ENCODE results near the gene COPA.

Gene COPA

DNA sequence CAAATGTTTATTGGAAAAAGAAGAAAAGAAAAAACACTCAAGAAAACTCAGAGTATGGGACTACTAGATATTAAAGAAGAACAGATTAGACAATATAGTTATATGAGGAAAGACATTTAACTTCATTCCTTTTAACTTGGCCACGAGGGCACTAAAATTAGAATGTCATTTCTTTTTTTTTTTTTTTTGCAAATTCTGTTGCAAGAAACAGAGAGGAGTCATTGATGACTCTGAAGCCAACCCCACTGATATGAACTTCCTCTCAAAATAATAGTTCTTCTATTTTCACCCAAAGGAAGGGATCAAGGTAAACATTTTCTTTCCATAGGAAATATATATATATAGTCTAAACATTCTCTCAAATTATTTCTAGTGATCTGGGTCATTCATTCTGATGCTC, 33.5 kb downstream of the COPA start:
- Histone ChIP-seq H3K4me3 (ENCODE audit: low read depth, low read length) (no peak overlapping the region), H3K27ac (peak overlapping the region; percentile 37), H3K27me3 (replicated peaks) (no peaks in the 10 kb centered on the region), H3K36me3 (replicated peaks) (peaks cover 93% of the 10 kb centered on the region)
- in situ Hi-C loops (cut with HindIII; ENCODE audit: low pct_ligation_motif_present, low sequenced_read_pairs): no loop called here
- no peak for TF ChIP-seq CTCF (IDR thresholded peaks at IDR 0.05; ENCODE audit: low read depth, low read length, missing control alignments)
- DNase-seq: no peak

DNA sequence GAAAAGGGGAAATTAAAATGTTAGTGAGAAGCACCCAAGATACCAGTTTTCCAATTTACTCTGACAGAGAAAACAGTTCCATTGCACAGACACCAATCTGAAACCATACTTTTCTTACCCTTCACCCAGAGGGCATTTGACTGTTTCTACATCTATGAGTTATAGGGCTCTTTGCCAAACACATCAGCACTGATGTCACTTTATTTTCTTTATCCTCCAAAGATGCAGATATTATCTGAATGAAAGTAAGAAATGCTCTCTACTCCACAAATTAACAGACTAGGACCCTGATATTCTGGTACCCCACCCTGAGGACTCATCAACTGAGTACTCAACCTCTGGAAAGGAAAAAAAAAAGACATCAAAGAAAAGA, 33.9 kb downstream of the COPA start:
- peaks cover 93% of the 10 kb centered on the region for H3K36me3 ChIP-seq (replicated peaks)
- no peak for TF ChIP-seq CTCF (IDR thresholded peaks at IDR 0.05; ENCODE audit: low read depth, low read length, missing control alignments)
- in situ Hi-C loops (cut with HindIII; ENCODE audit: low pct_ligation_motif_present, low sequenced_read_pairs): no loop called here
- DNase-seq: peak; percentile 34
- no peaks in the 10 kb centered on the region for H3K27me3 ChIP-seq (replicated peaks)
- no peak overlapping the region for H3K4me3 ChIP-seq (ENCODE audit: low read depth, low read length)
- H3K27ac ChIP-seq: peak overlapping the region; percentile 37

DNA sequence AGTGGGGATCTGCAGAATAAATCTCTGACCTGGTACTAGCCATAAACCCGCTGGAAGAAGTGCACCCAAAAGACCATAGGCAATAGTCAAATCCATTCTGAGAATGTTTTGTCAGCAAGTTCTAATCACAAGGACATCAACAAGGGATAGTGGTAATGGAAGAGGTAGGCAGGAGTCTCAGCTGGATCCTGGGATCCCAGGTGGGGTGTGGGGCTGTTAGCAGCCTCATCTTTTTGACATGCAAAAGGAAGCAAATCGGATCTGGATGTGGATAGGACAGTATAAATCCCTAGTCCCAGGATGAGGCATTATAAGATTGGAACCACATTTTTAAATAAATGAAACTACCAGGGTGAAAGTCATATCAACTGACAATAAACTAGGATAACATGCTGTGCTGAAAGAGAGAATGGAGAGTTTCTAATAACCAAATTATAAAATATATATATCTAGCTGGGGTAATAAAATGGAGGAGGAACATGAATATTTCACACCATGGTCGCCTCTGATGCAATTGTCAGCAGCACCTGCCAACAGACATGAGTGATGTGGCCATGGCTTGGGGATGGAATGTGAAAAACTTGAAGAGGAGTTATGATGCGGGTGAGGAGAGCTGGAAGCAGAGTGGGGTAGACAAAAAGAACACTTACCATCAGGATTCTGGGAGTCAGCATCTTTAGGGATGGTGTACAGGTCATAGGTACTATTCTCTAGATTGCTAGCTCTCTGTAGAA, 34.4 kb downstream of the COPA start:
- TF ChIP-seq CTCF (IDR thresholded peaks at IDR 0.05; ENCODE audit: low read depth, low read length, missing control alignments): no peak
- Histone ChIP-seq H3K27ac (peak overlapping the region; percentile 37), H3K4me3 (ENCODE audit: low read depth, low read length) (no peak overlapping the region), H3K36me3 (replicated peaks) (peaks cover 93% of the 10 kb centered on the region), H3K27me3 (replicated peaks) (no peaks in the 10 kb centered on the region)
- no peak for DNase-seq
- in situ Hi-C loops (cut with HindIII; ENCODE audit: low pct_ligation_motif_present, low sequenced_read_pairs): no loop called here

- H3K27ac ChIP-seq: no peak overlapping the region
- H3K27me3 ChIP-seq (replicated peaks): no peaks in the 10 kb centered on the region
- H3K36me3 ChIP-seq (replicated peaks): peaks cover 90% of the 10 kb centered on the region
- in situ Hi-C loops (cut with HindIII; ENCODE audit: low pct_ligation_motif_present, low sequenced_read_pairs): no loop called here
- no peak overlapping the region for H3K4me3 ChIP-seq (ENCODE audit: low read depth, low read length)
- TF ChIP-seq CTCF (IDR thresholded peaks at IDR 0.05; ENCODE audit: low read depth, low read length, missing control alignments): no peak
- no peak for DNase-seq
These were observed 35.8 kb downstream of the COPA start for GRCh38 chr1:160307118-160307791.

DNA sequence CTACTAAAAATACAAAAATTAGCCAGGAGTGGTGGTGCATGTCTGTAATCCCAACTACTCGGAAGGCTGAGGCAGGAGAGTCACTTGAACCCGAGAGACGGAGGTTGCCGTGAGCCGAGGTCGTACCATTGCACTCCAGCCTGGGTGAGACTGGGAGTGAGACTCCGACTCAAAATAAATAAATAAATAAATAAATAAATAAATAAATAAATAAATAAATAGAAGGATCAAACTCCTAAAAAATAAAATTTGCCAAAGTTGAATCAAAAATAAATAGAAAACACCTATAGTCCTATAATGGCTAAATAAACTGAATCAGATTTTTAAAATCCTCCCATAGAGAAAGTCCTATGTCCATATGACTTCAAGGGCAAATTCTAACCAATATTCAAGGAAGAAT, 42.9 kb downstream of the COPA start:
- Histone ChIP-seq H3K4me3 (ENCODE audit: low read depth, low read length) (no peak overlapping the region), H3K27me3 (replicated peaks) (no peaks in the 10 kb centered on the region), H3K27ac (no peak overlapping the region), H3K36me3 (replicated peaks) (peaks cover 82% of the 10 kb centered on the region)
- TF ChIP-seq CTCF (IDR thresholded peaks at IDR 0.05; ENCODE audit: low read depth, low read length, missing control alignments): no peak
- in situ Hi-C loops (cut with HindIII; ENCODE audit: low pct_ligation_motif_present, low sequenced_read_pairs): no loop called here
- no peak for DNase-seq

Measured in brain microvascular endothelial cell (primary cell).